Esophagus (tissue), 2 donors: ENCODE measurements around the gene CHRM5. TPM values are rescaled to one million over a fixed set of nuclear protein-coding genes. Genes with fewer than 3 reads are reported as not detected.

Experiments
- H3K27ac ChIP-seq, 2 donors: one replicate each; pipeline ENCODE4 v1.5.1; 2013; ENCODE audit warnings: low read depth in 2 of 2, mild to moderate bottlenecking in 2 of 2, inconsistent platforms in 1 of 2, low read length in 1 of 2, moderate library complexity in 1 of 2
- H3K27me3 ChIP-seq, 2 donors: one replicate each; pipeline ENCODE4 v1.6.1; 2013; ENCODE audit warnings: low read length in 2 of 2, control low read depth in 1 of 2, mild to moderate bottlenecking in 1 of 2; ENCODE audit not compliant: insufficient read depth in 2 of 2, control insufficient read depth in 1 of 2
- H3K36me3 ChIP-seq, 2 donors: one replicate each; pipeline ENCODE4 v1.6.1; 2013; ENCODE audit warnings: low read length in 1 of 2; ENCODE audit not compliant: control insufficient read depth in 2 of 2, insufficient read depth in 2 of 2
- H3K4me1 ChIP-seq, 2 donors: one replicate each; pipeline ENCODE4 v1.6.1; 2013; ENCODE audit warnings: low read length in 1 of 2; ENCODE audit not compliant: control insufficient read depth in 2 of 2, insufficient read depth in 2 of 2
- H3K4me3 ChIP-seq, 2 donors: one replicate each; pipeline ENCODE4 v1.5.1; 2013; ENCODE audit warnings: low read length in 2 of 2, mild to moderate bottlenecking in 2 of 2, low read depth in 1 of 2, moderate library complexity in 1 of 2
- H3K9me3 ChIP-seq, 2 donors: one replicate each; pipeline ENCODE4 v1.6.1; 2013; ENCODE audit warnings: mild to moderate bottlenecking in 2 of 2, low read depth in 1 of 2, low read length in 1 of 2, moderate library complexity in 1 of 2; ENCODE audit not compliant: control insufficient read depth in 2 of 2, insufficient read depth in 1 of 2
- WGBS, 2 donors: extraction: QIAGEN DNeasy Blood & Tissue Kit; methylation state at CpG; one replicate each; pipeline ENCODE4 v1.1.7; 2013; 5-methylcytosine and 5-hydroxymethylcytosine counted together
- polyA plus RNA-seq, 2 donors: library from polyadenylated mRNA; stranded (reverse); fragments of 200-250 nt; gene quantifications; one replicate each; pipeline ENCODE4 v1.2.3, GENCODE V29; 2013
- donor health status: healthy with polysubstance abuse.
- donor health status: Bipolar disorder and iron deficiency.

Gene CHRM5
- polyA plus RNA-seq, 2 donors, result not detected

GRCh38 chr15:33959844-33960548 lies 8.3 kb upstream of the CHRM5 start:
- H3K27me3 ChIP-seq, result no peaks in the 10 kb centered on the region
- no peak overlapping the region for H3K27ac ChIP-seq
- H3K4me1 ChIP-seq, result no peaks in the 10 kb centered on the region
- H3K9me3 ChIP-seq, result no peaks in the 10 kb centered on the region
- no peak overlapping the region for H3K4me3 ChIP-seq
- WGBS, 2 donors, result 83% methylated on average over 7 of the region's 7 CpGs
- H3K36me3 ChIP-seq, result no peaks in the 10 kb centered on the region

GRCh38 chr15:33960549-33960935 lies 7.8 kb upstream of the CHRM5 start:
- no peaks in the 10 kb centered on the region for H3K36me3 ChIP-seq
- H3K9me3 ChIP-seq, result no peaks in the 10 kb centered on the region
- no peak overlapping the region for H3K27ac ChIP-seq
- 83 to 88% methylated on average over 3 of the region's 3 CpGs for WGBS, 2 donors
- no peaks in the 10 kb centered on the region for H3K27me3 ChIP-seq
- H3K4me3 ChIP-seq, result no peak overlapping the region
- no peaks in the 10 kb centered on the region for H3K4me1 ChIP-seq

- H3K9me3 ChIP-seq, result no peaks in the 10 kb centered on the region
- H3K36me3 ChIP-seq, result no peaks in the 10 kb centered on the region
- no peak overlapping the region for H3K4me3 ChIP-seq
- H3K27me3 ChIP-seq, result no peaks in the 10 kb centered on the region
- 61 to 63% methylated on average over 8 of the region's 8 CpGs for WGBS, 2 donors
- H3K4me1 ChIP-seq, result no peaks in the 10 kb centered on the region
- H3K27ac ChIP-seq, result no peak overlapping the region
Observed at GRCh38 chr15:33963831-33964664, 4.2 kb upstream of the CHRM5 start.

GRCh38 chr15:33964665-33965040 lies 3.6 kb upstream of the CHRM5 start:
- WGBS, 2 donors, result 97 to 99% methylated on average over 2 of the region's 2 CpGs
- no peaks in the 10 kb centered on the region for H3K4me1 ChIP-seq
- H3K27ac ChIP-seq, result no peak overlapping the region
- H3K4me3 ChIP-seq, result no peak overlapping the region
- H3K36me3 ChIP-seq, result no peaks in the 10 kb centered on the region
- H3K9me3 ChIP-seq, result no peaks in the 10 kb centered on the region
- no peaks in the 10 kb centered on the region for H3K27me3 ChIP-seq

GRCh38 chr15:33968821-33969220 lies 524 bp downstream of the CHRM5 start:
- H3K9me3 ChIP-seq, result no peaks in the 10 kb centered on the region
- WGBS, 2 donors, result 67 to 79% methylated on average over 3 of the region's 3 CpGs
- no peak overlapping the region for H3K27ac ChIP-seq
- no peaks in the 10 kb centered on the region for H3K36me3 ChIP-seq
- no peaks in the 10 kb centered on the region for H3K27me3 ChIP-seq
- no peaks in the 10 kb centered on the region for H3K4me1 ChIP-seq
- no peak overlapping the region for H3K4me3 ChIP-seq

GRCh38 chr15:33971811-33972210 lies 3.5 kb downstream of the CHRM5 start:
- H3K36me3 ChIP-seq, result no peaks in the 10 kb centered on the region
- no peaks in the 10 kb centered on the region for H3K9me3 ChIP-seq
- no peaks in the 10 kb centered on the region for H3K27me3 ChIP-seq
- no peak overlapping the region for H3K27ac ChIP-seq
- no peaks in the 10 kb centered on the region for H3K4me1 ChIP-seq
- no peak overlapping the region for H3K4me3 ChIP-seq
- WGBS, 2 donors, result 91 to 97% methylated on average over 2 of the region's 2 CpGs

GRCh38 chr15:33975022-33975565 lies 6.8 kb downstream of the CHRM5 start:
- no peak overlapping the region for H3K27ac ChIP-seq
- no peak overlapping the region for H3K4me3 ChIP-seq
- no peaks in the 10 kb centered on the region for H3K4me1 ChIP-seq
- H3K27me3 ChIP-seq, result no peaks in the 10 kb centered on the region
- H3K36me3 ChIP-seq, result no peaks in the 10 kb centered on the region
- H3K9me3 ChIP-seq, result no peaks in the 10 kb centered on the region
- WGBS, 2 donors, result 90 to 93% methylated on average over 4 of the region's 4 CpGs

GRCh38 chr15:33980159-33980558 lies 11.9 kb downstream of the CHRM5 start:
- peak overlapping the region in 1 of 2 donors; percentile 31 for H3K27ac ChIP-seq
- no peaks in the 10 kb centered on the region for H3K4me1 ChIP-seq
- no peaks in the 10 kb centered on the region for H3K27me3 ChIP-seq
- H3K9me3 ChIP-seq, result no peaks in the 10 kb centered on the region
- H3K4me3 ChIP-seq, result no peak overlapping the region
- H3K36me3 ChIP-seq, result no peaks in the 10 kb centered on the region
- WGBS, 2 donors, result 40 to 49% methylated on average over 7 of the region's 7 CpGs

- Histone ChIP-seq H3K36me3 (no peaks in the 10 kb centered on the region), H3K9me3 (no peaks in the 10 kb centered on the region), H3K27me3 (no peaks in the 10 kb centered on the region), H3K4me1 (no peaks in the 10 kb centered on the region), H3K27ac (no peak overlapping the region), H3K4me3 (no peak overlapping the region)
- WGBS, 2 donors, result 78 to 86% methylated on average over 1 of the region's 1 CpG
Observed at GRCh38 chr15:33982516-33982915, 14.2 kb downstream of the CHRM5 start.
